GM12878 (cell line): ENCODE results near the gene TRPT1. TPM values are rescaled to one million over a fixed set of nuclear protein-coding genes. Genes with fewer than 3 reads are reported as not detected.

ENCODE experiments used
- BCL3 ChIP-seq: IDR thresholded peaks from 2 replicates; pipeline ENCODE4 v1.6.1; 2011; ENCODE audit warnings: borderline replicate concordance, low read depth, mild to moderate bottlenecking, moderate library complexity, low read length; ENCODE audit not compliant: insufficient read depth, poor library complexity, severe bottlenecking
- CEBPB ChIP-seq, 2 experiments: fragments of 150-350 bp in 1 of 2; IDR thresholded peaks; 2 replicates each; pipeline ENCODE4 v1.6.1; 2012 to 2014; ENCODE audit warnings: low read depth in 2 of 2, low read length in 2 of 2, borderline replicate concordance in 1 of 2, inconsistent platforms in 1 of 2
- CHD4 ChIP-seq: fragments of 200-600 bp; sonication (generic); IDR thresholded peaks from 2 replicates; pipeline ENCODE4 v1.6.1; 2016; ENCODE audit warnings: mild to moderate bottlenecking
- EGR1 ChIP-seq, 2 experiments: IDR thresholded peaks; 1 replicate in 1 of 2; 2 replicates in 1 of 2; pipeline ENCODE4 v1.6.1; 2011 to 2012; ENCODE audit warnings: low read depth in 2 of 2, low read length in 2 of 2, borderline replicate concordance in 1 of 2, mild to moderate bottlenecking in 1 of 2, moderate library complexity in 1 of 2
- FOXM1 ChIP-seq: IDR thresholded peaks from 2 replicates; pipeline ENCODE4 v1.6.1; 2012; ENCODE audit warnings: low read depth, mild to moderate bottlenecking, inconsistent platforms, low read length, moderate library complexity
- GATAD2B ChIP-seq: fragments of 450-650 bp; conservative IDR thresholded peaks from 2 replicates; pipeline ENCODE4 v1.6.1; 2017; ENCODE audit warnings: low read depth, mild to moderate bottlenecking, moderate library complexity
- HDAC6 ChIP-seq: fragments of 200-600 bp; sonication (generic); IDR thresholded peaks from one replicate; pipeline ENCODE4 v1.8.0; 2017; ENCODE audit warnings: antibody characterized with exemption; ENCODE audit not compliant: unreplicated experiment
- KDM1A ChIP-seq: fragments of 200-600 bp; sonication (generic); IDR thresholded peaks from 2 replicates; pipeline ENCODE4 v1.6.1; 2016; ENCODE audit warnings: borderline replicate concordance
- LARP7 ChIP-seq: fragments of 450-650 bp; IDR thresholded peaks from 2 replicates; pipeline ENCODE4 v1.6.1; 2017; ENCODE audit warnings: mild to moderate bottlenecking
- MEF2B ChIP-seq: fragments of 450-650 bp; IDR thresholded peaks from 2 replicates; pipeline ENCODE4 v1.6.1; 2018; ENCODE audit warnings: mild to moderate bottlenecking, moderate library complexity; ENCODE audit not compliant: partially characterized antibody, poor library complexity, severe bottlenecking
- NR2C2 ChIP-seq: IDR thresholded peaks from 2 replicates; pipeline ENCODE4 v1.6.1; 2011; ENCODE audit warnings: borderline replicate concordance, low read depth; ENCODE audit not compliant: control insufficient read depth, insufficient read length
- SMAD5 ChIP-seq: IDR thresholded peaks from 2 replicates; pipeline ENCODE4 v1.6.1; 2016; ENCODE audit warnings: antibody characterized with exemption, low read depth
- SP1 ChIP-seq: IDR thresholded peaks from one replicate; pipeline ENCODE4 v1.6.1; 2011; ENCODE audit warnings: low read depth, low read length
- SUPT20H ChIP-seq: IDR thresholded peaks from 2 replicates; pipeline ENCODE4 v1.6.1; 2011; ENCODE audit warnings: low read depth, mild to moderate bottlenecking, low read length, moderate library complexity, borderline replicate concordance; ENCODE audit not compliant: control insufficient read depth
- SUZ12 ChIP-seq: fragments of 200-600 bp; sonication (generic); IDR thresholded peaks from one replicate; pipeline ENCODE4 v1.6.1; 2018; ENCODE audit warnings: antibody characterized with exemption, mild to moderate bottlenecking; ENCODE audit not compliant: unreplicated experiment
- ZNF384 ChIP-seq: IDR thresholded peaks from 2 replicates; pipeline ENCODE4 v1.6.1; 2012; ENCODE audit warnings: low read depth, mild to moderate bottlenecking, low read length, improper control_type of control experiment, borderline replicate concordance
- polyA plus RNA-seq, 11 experiments: library from polyadenylated mRNA; depleted of rRNA in 4 of 11; unstranded in 6 of 11; stranded (reverse) in 5 of 11; fragments of >200 nt; fragmentation: Nextera tagmentation in 4 of 11; fragmentation: Illumina TruSeq in 1 of 11; extraction: Ambion mirVana in 4 of 11; extraction: Trizol in 1 of 11; gene quantifications; 1 replicate in 1 of 11; 2 replicates in 10 of 11; pipeline versions ENCODE4 v1.2.1 to v1.2.3, GENCODE V29; 2011 to 2016; ENCODE audit warnings: inconsistent platforms in 2 of 11, missing spikeins in 2 of 11, low read depth in 1 of 11
- total RNA-seq, 4 experiments: library from RNA; depleted of rRNA in 3 of 4; stranded (reverse); fragments of >200 nt in 3 of 4; fragmentation: Illumina TruSeq in 1 of 4; extraction: Trizol in 1 of 4; gene quantifications; 2 replicates each; pipeline versions ENCODE4 v1.2.1 to v1.2.3, GENCODE V29; 2013 to 2021
- TF ChIP-seq, protein P1 (sequence below): IDR thresholded peaks from 2 replicates; pipeline ENCODE4 v1.6.1; 2012; ENCODE audit warnings: low read depth, low read length, improper control_type of control experiment
- TF ChIP-seq, protein P2 (sequence below): IDR thresholded peaks from 2 replicates; pipeline ENCODE4 v1.6.1; 2011; ENCODE audit warnings: low read depth, low read length, improper control_type of control experiment, borderline replicate concordance
- TF ChIP-seq, protein P3 (sequence below): fragments of 450-650 bp; IDR thresholded peaks from 2 replicates; pipeline ENCODE4 v1.6.1; 2018; ENCODE audit warnings: borderline replicate concordance, mild to moderate bottlenecking; ENCODE audit not compliant: partially characterized antibody
- TF ChIP-seq, protein P4 (sequence below): IDR thresholded peaks from 2 replicates; pipeline ENCODE4 v1.6.1; 2011; ENCODE audit warnings: low read depth, mild to moderate bottlenecking, low read length, moderate library complexity, borderline replicate concordance; ENCODE audit errors: extremely low read depth
- TF ChIP-seq, protein P5 (sequence below), 3 experiments: IDR thresholded peaks in 2 of 3; conservative IDR thresholded peaks in 1 of 3; 2 replicates each; pipeline ENCODE4 v1.5.1; 2011; ENCODE audit warnings: low read depth in 3 of 3, low read length in 3 of 3, mild to moderate bottlenecking in 3 of 3, control low read depth in 2 of 3, moderate library complexity in 2 of 3, inconsistent platforms in 1 of 3, mixed read lengths in 1 of 3; ENCODE audit not compliant: control insufficient read depth in 2 of 3, insufficient read depth in 1 of 3; ENCODE audit errors: extremely low read depth in 1 of 3

Gene TRPT1
- total and polyA plus RNA-seq, 10 of the 15 experiments (the other 5 are each of a cell fraction or from before 2014, with no cell fraction given), result 7.1 to 63.0 (median 31.4) TPM

- TF ChIP-seq LARP7 (no peak), CHD4 (no peak), KDM1A (no peak), SUZ12 (no peak), EGR1 (IDR thresholded peaks at IDR 0.05; ENCODE audit: borderline replicate concordance in 1 of 2, low read depth in 2 of 2, low read length in 2 of 2) (no peak), HDAC6 (no peak), FOXM1 (no peak), SUPT20H (no peak), MEF2B (peak; percentile 84), BCL3 (no peak), NR2C2 (no peak), ZNF384 (no peak), CEBPB (IDR thresholded peaks at IDR 0.05; ENCODE audit: borderline replicate concordance in 1 of 2, low read depth in 2 of 2, low read length in 2 of 2) (no peak), GATAD2B (0 out of 2 replicates have a peak, but pooled peaks have one; percentile 24), SMAD5 (peak; percentile 43; the same call in 1 of the 2 replicates), SP1 (no peak)
- TF ChIP-seq, protein P1, sequence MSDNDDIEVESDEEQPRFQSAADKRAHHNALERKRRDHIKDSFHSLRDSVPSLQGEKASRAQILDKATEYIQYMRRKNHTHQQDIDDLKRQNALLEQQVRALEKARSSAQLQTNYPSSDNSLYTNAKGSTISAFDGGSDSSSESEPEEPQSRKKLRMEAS, result no peak
- TF ChIP-seq, protein P2, sequence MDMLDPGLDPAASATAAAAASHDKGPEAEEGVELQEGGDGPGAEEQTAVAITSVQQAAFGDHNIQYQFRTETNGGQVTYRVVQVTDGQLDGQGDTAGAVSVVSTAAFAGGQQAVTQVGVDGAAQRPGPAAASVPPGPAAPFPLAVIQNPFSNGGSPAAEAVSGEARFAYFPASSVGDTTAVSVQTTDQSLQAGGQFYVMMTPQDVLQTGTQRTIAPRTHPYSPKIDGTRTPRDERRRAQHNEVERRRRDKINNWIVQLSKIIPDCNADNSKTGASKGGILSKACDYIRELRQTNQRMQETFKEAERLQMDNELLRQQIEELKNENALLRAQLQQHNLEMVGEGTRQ, result no peak
- TF ChIP-seq, protein P3, sequence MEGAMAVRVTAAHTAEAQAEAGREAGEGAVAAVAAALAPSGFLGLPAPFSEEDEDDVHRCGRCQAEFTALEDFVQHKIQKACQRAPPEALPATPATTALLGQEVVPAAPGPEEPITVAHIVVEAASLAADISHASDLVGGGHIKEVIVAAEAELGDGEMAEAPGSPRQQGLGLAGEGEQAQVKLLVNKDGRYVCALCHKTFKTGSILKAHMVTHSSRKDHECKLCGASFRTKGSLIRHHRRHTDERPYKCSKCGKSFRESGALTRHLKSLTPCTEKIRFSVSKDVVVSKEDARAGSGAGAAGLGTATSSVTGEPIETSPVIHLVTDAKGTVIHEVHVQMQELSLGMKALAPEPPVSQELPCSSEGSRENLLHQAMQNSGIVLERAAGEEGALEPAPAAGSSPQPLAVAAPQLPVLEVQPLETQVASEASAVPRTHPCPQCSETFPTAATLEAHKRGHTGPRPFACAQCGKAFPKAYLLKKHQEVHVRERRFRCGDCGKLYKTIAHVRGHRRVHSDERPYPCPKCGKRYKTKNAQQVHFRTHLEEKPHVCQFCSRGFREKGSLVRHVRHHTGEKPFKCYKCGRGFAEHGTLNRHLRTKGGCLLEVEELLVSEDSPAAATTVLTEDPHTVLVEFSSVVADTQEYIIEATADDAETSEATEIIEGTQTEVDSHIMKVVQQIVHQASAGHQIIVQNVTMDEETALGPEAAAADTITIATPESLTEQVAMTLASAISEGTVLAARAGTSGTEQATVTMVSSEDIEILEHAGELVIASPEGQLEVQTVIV, result no peak
- TF ChIP-seq, protein P4, sequence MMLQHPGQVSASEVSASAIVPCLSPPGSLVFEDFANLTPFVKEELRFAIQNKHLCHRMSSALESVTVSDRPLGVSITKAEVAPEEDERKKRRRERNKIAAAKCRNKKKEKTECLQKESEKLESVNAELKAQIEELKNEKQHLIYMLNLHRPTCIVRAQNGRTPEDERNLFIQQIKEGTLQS, result no peak
- TF ChIP-seq, protein P5, sequence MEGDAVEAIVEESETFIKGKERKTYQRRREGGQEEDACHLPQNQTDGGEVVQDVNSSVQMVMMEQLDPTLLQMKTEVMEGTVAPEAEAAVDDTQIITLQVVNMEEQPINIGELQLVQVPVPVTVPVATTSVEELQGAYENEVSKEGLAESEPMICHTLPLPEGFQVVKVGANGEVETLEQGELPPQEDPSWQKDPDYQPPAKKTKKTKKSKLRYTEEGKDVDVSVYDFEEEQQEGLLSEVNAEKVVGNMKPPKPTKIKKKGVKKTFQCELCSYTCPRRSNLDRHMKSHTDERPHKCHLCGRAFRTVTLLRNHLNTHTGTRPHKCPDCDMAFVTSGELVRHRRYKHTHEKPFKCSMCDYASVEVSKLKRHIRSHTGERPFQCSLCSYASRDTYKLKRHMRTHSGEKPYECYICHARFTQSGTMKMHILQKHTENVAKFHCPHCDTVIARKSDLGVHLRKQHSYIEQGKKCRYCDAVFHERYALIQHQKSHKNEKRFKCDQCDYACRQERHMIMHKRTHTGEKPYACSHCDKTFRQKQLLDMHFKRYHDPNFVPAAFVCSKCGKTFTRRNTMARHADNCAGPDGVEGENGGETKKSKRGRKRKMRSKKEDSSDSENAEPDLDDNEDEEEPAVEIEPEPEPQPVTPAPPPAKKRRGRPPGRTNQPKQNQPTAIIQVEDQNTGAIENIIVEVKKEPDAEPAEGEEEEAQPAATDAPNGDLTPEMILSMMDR (IDR thresholded peaks at IDR 0.05 in 2 of 3, conservative IDR thresholded peaks at IDR 0.05 in 1 of 3; ENCODE audit: control insufficient read depth in 2 of 3, extremely low read depth in 1 of 3, insufficient read depth in 1 of 3, low read depth in 3 of 3, low read length in 3 of 3), result no peak
Observed at GRCh38 chr11:64206457-64207255, 19.3 kb downstream of the TRPT1 start, which contains the start of gene FERMT3 (continued).
